Transverse colon (tissue), 3 donors: ENCODE results near the gene INPP5K.

Experiments
- CTCF ChIP-seq, 5 experiments: fragments of 200-600 bp in 3 of 5; fragments of 450-650 bp in 2 of 5; sonication (generic) in 3 of 5; IDR thresholded peaks; 1 replicate in 2 of 5; 2 replicates in 3 of 5; pipeline ENCODE4 v1.5.1; 2016 to 2017; ENCODE audit warnings: antibody characterized with exemption in 5 of 5, inconsistent platforms in 3 of 5, mild to moderate bottlenecking in 2 of 5, moderate library complexity in 1 of 5
- POLR2A ChIP-seq: fragments of 450-650 bp; IDR thresholded peaks from one replicate; pipeline ENCODE4 v1.6.1; 2016; ENCODE audit warnings: antibody characterized with exemption, mild to moderate bottlenecking, moderate library complexity

GRCh38 chr17:1475321-1475854, 41.0 kb downstream of the INPP5K start:
- no peak for TF ChIP-seq CTCF (IDR thresholded peaks at IDR 0.05)
- TF ChIP-seq POLR2A, result no peak
